K562 (cell line): ENCODE data around the gene NUDT2. TPM values are rescaled to one million over a fixed set of nuclear protein-coding genes. Genes with fewer than 3 reads are reported as not detected.

ENCODE experiments used
- ATF1 ChIP-seq, 2 experiments: fragments of 450-650 bp in 1 of 2; IDR thresholded peaks; 2 replicates each; pipeline ENCODE4 v1.6.1; 2016; ENCODE audit warnings: missing compliant biosample characterization in 1 of 2, missing genetic modification characterization in 1 of 2
- ETV6 ChIP-seq, 3 experiments: fragments of 150-350 bp in 1 of 3; sonication (generic) in 1 of 3; formaldehyde crosslinking in 1 of 3; IDR thresholded peaks; 2 replicates each; pipeline versions ENCODE4 v1.6.1 to v1.8.0; 2014 to 2022; ENCODE audit warnings: borderline replicate concordance in 2 of 3, low read depth in 2 of 3, antibody characterized with exemption in 1 of 3, low read length in 1 of 3, mild to moderate bottlenecking in 1 of 3, missing genetic modification reagents in 1 of 3
- FOXA1 ChIP-seq: fragments of 450-650 bp; IDR thresholded peaks from 2 replicates; pipeline ENCODE4 v1.6.1; 2016; ENCODE audit warnings: mild to moderate bottlenecking, borderline replicate concordance
- FOXA3 ChIP-seq, 2 experiments: fragments of 450-650 bp in 1 of 2; sonication (generic) in 1 of 2; formaldehyde crosslinking; IDR thresholded peaks in 1 of 2; conservative IDR thresholded peaks in 1 of 2; 2 replicates each; pipeline versions ENCODE4 v1.4.0 to v1.8.0; 2020 to 2022; ENCODE audit warnings: mild to moderate bottlenecking in 2 of 2, missing genetic modification reagents in 1 of 2
- FOXK2 ChIP-seq, 2 experiments: fragments of 450-650 bp; IDR thresholded peaks in 1 of 2; conservative IDR thresholded peaks in 1 of 2; 2 replicates each; pipeline ENCODE4 v1.6.1; 2016; ENCODE audit warnings: low read depth in 2 of 2, mild to moderate bottlenecking in 1 of 2
- GATA2 ChIP-seq: sonication (generic); formaldehyde crosslinking; IDR thresholded peaks from 2 replicates; pipeline ENCODE4 v1.4.0; 2020; ENCODE audit warnings: mild to moderate bottlenecking, missing genetic modification reagents
- L3MBTL2 ChIP-seq: fragments of 450-650 bp; IDR thresholded peaks from 2 replicates; pipeline ENCODE4 v1.6.1; 2016; ENCODE audit warnings: mild to moderate bottlenecking, moderate library complexity
- MAZ ChIP-seq, 2 experiments: fragments of 450-650 bp in 1 of 2; sonication (generic) in 1 of 2; formaldehyde crosslinking; IDR thresholded peaks in 1 of 2; conservative IDR thresholded peaks in 1 of 2; 2 replicates each; pipeline versions ENCODE4 v1.4.0 to v1.5.0; 2020; ENCODE audit warnings: mild to moderate bottlenecking in 1 of 2, missing genetic modification reagents in 1 of 2
- NCOA1 ChIP-seq: fragments of 450-650 bp; IDR thresholded peaks from 2 replicates; pipeline ENCODE4 v1.6.1; 2016; ENCODE audit warnings: low read depth
- NFIC ChIP-seq: fragments of 450-650 bp; IDR thresholded peaks from 2 replicates; pipeline ENCODE4 v1.6.1; 2017; ENCODE audit warnings: mild to moderate bottlenecking, inconsistent platforms
- NFYB ChIP-seq: IDR thresholded peaks from 2 replicates; pipeline ENCODE4 v1.6.1; 2011; ENCODE audit warnings: mild to moderate bottlenecking, moderate library complexity; ENCODE audit not compliant: insufficient read length; ENCODE audit errors: extremely low read depth
- POLR2B ChIP-seq: fragments of 450-650 bp; IDR thresholded peaks from 2 replicates; pipeline ENCODE4 v1.6.1; 2018; ENCODE audit warnings: low read depth; ENCODE audit not compliant: partially characterized antibody
- RBBP5 ChIP-seq: fragments of 200-600 bp; sonication (generic); IDR thresholded peaks from 2 replicates; pipeline ENCODE4 v1.6.1; 2012; ENCODE audit warnings: borderline replicate concordance, mild to moderate bottlenecking, low read length, control low read depth, inconsistent platforms; ENCODE audit not compliant: insufficient read depth, poor library complexity, severe bottlenecking
- SP1 ChIP-seq: sonication (generic); formaldehyde crosslinking; IDR thresholded peaks from 2 replicates; pipeline ENCODE4 v1.8.1; 2022; ENCODE audit warnings: mild to moderate bottlenecking, missing genetic modification reagents
- ZNF165 ChIP-seq: fragments of 250-450 bp; sonication (Bioruptor Pico); IDR thresholded peaks from 2 replicates; pipeline ENCODE4 v1.4.0; 2020; ENCODE audit warnings: borderline replicate concordance
- polyA plus RNA-seq, 8 experiments: library from polyadenylated mRNA; depleted of rRNA in 4 of 8; stranded (reverse) in 5 of 8; unstranded in 3 of 8; fragments of >200 nt; fragmentation: Nextera tagmentation in 2 of 8; fragmentation: Illumina TruSeq in 1 of 8; extraction: Ambion mirVana in 2 of 8; extraction: Trizol in 1 of 8; gene quantifications; 2 replicates each; pipeline versions ENCODE4 v1.2.1 to v1.2.3, GENCODE V29; 2011 to 2014; ENCODE audit warnings: inconsistent platforms in 1 of 8, missing spikeins in 1 of 8
- total RNA-seq, 7 experiments: library from RNA; depleted of rRNA in 6 of 7; stranded (reverse); fragments of >200 nt in 6 of 7; fragmentation: Illumina TruSeq in 2 of 7; extraction: Trizol in 2 of 7; gene quantifications; 2 replicates each; pipeline versions ENCODE4 v1.2.1 to v1.2.3, GENCODE V29; 2011 to 2021; ENCODE audit warnings: low replicate concordance in 1 of 7
- TF ChIP-seq, protein P1 (sequence below), 2 experiments: fragments of 250-450 bp in 1 of 2; fragments of 450-650 bp in 1 of 2; sonication (Bioruptor Pico) in 1 of 2; IDR thresholded peaks; 2 replicates each; pipeline versions ENCODE4 v1.6.1 to v1.8.0; 2016 to 2021; ENCODE audit warnings: mild to moderate bottlenecking in 2 of 2, moderate library complexity in 2 of 2, missing compliant biosample characterization in 1 of 2, missing genetic modification characterization in 1 of 2
- TF ChIP-seq, protein P2 (sequence below): fragments of 150-350 bp; IDR thresholded peaks from 2 replicates; pipeline ENCODE4 v1.6.1; 2014; ENCODE audit warnings: low read depth, mild to moderate bottlenecking, low read length, borderline replicate concordance
- TF ChIP-seq, protein P3 (sequence below): fragments of 450-650 bp; IDR thresholded peaks from 2 replicates; pipeline ENCODE4 v1.6.1; 2016; ENCODE audit warnings: antibody characterized with exemption

The NUDT2 gene
- total and polyA plus RNA-seq, 9 of the 15 experiments (the other 6 are each of a cell fraction or from before 2014, with no cell fraction given) = 11.5 to 28.1 (median 19.0) TPM

DNA sequence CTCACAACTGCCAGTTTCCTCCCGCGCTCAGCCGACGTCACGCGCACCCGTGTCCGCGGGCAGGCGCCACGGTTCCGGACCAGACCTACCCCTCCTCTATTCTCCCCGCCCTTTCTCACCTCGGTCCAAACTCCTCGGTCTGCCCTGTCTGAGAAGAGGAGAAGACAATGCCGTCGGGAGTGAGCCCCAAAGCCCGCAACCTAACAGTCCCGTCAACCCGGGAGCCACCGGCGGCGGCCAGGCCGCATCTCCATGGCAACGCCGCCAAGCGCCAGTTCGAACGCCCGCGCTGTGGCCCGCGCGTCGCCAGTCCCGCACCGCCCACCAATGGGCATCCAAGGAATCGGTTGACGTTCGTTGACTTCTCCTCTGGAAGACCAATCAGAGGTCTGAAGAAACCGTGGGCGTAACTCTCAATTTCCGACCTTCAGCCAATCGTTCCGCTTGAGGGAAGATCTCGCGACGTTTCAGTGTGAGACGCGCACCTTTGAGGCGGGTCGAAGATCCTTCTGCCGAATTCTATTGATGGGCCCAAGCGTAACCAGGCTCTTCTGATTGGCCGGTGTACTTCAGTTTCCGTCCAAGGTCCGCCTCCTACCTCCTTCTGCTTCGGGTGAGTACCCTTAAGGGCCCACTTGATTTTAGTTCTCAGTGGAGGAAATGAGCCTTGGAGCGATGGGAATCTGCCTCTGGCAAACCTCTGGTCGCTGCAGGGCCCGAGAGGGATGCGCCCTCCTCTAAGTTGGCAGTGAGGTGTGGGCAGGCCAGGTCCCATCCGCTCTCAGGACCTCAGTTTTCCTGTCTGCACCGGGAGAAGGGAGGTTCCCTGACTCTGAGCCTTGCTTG lies at the start of gene NUDT2, which contains the start of gene KIF24 (continued):
- peak; percentile 12 for TF ChIP-seq NFIC
- TF ChIP-seq FOXA3 (CRISPR knock-in tag; conservative IDR thresholded peaks at IDR 0.05 in 1 of 2, IDR thresholded peaks at IDR 0.05 in 1 of 2) = no peak
- TF ChIP-seq NFYB = peak; percentile 97
- TF ChIP-seq, protein P1, sequence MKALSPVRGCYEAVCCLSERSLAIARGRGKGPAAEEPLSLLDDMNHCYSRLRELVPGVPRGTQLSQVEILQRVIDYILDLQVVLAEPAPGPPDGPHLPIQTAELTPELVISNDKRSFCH (CRISPR knock-in tag; IDR thresholded peaks at IDR 0.05) = no peak
- TF ChIP-seq, protein P1 (tag; IDR thresholded peaks at IDR 0.05) = no peak
- TF ChIP-seq NCOA1 = no peak
- no peak for TF ChIP-seq ATF1 (CRISPR knock-in tag; IDR thresholded peaks at IDR 0.05)
- peak; percentile 97 for TF ChIP-seq ATF1 (tag; IDR thresholded peaks at IDR 0.05)
- TF ChIP-seq GATA2 (CRISPR knock-in tag) = no peak
- peak in 1 of 2 experiments; percentile 83; a peak in 1 of 4 replicates for TF ChIP-seq ETV6 (IDR thresholded peaks at IDR 0.05; ENCODE audit: borderline replicate concordance in 1 of 2, low read depth in 2 of 2, low read length in 1 of 2)
- no peak for TF ChIP-seq ETV6 (CRISPR knock-in tag; IDR thresholded peaks at IDR 0.05; ENCODE audit: borderline replicate concordance)
- TF ChIP-seq RBBP5 = peak; percentile 56
- TF ChIP-seq MAZ (CRISPR knock-in tag; conservative IDR thresholded peaks at IDR 0.05 in 1 of 2, IDR thresholded peaks at IDR 0.05 in 1 of 2) = peak in 1 of 2 experiments; percentile 26; a peak in 2 of 4 replicates
- peak; percentile 72; the same call in 1 of the 2 replicates for TF ChIP-seq SP1 (CRISPR knock-in tag)
- TF ChIP-seq FOXA1 = no peak
- TF ChIP-seq ZNF165 (CRISPR knock-in tag) = no peak
- TF ChIP-seq, protein P2, sequence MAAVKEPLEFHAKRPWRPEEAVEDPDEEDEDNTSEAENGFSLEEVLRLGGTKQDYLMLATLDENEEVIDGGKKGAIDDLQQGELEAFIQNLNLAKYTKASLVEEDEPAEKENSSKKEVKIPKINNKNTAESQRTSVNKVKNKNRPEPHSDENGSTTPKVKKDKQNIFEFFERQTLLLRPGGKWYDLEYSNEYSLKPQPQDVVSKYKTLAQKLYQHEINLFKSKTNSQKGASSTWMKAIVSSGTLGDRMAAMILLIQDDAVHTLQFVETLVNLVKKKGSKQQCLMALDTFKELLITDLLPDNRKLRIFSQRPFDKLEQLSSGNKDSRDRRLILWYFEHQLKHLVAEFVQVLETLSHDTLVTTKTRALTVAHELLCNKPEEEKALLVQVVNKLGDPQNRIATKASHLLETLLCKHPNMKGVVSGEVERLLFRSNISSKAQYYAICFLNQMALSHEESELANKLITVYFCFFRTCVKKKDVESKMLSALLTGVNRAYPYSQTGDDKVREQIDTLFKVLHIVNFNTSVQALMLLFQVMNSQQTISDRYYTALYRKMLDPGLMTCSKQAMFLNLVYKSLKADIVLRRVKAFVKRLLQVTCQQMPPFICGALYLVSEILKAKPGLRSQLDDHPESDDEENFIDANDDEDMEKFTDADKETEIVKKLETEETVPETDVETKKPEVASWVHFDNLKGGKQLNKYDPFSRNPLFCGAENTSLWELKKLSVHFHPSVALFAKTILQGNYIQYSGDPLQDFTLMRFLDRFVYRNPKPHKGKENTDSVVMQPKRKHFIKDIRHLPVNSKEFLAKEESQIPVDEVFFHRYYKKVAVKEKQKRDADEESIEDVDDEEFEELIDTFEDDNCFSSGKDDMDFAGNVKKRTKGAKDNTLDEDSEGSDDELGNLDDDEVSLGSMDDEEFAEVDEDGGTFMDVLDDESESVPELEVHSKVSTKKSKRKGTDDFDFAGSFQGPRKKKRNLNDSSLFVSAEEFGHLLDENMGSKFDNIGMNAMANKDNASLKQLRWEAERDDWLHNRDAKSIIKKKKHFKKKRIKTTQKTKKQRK = peak; percentile 64; the same call in 1 of the 2 replicates
- TF ChIP-seq L3MBTL2 = peak; percentile 76
- TF ChIP-seq, protein P3, sequence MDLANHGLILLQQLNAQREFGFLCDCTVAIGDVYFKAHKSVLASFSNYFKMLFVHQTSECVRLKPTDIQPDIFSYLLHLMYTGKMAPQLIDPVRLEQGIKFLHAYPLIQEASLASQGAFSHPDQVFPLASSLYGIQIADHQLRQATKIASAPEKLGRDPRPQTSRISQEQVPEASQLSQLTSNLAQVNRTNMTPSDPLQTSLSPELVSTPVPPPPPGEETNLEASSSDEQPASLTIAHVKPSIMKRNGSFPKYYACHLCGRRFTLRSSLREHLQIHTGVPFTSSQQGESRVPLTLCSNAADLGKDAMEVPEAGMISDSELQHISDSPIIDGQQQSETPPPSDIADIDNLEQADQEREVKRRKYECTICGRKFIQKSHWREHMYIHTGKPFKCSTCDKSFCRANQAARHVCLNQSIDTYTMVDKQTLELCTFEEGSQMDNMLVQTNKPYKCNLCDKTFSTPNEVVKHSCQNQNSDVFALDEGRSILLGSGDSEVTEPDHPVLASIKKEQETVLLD = peak; percentile 56; the same call in 1 of the 2 replicates
- 0 out of 4 replicates have a peak, but pooled peaks of 1 of the 2 experiments have one; percentile 19 for TF ChIP-seq FOXK2 (conservative IDR thresholded peaks at IDR 0.05 in 1 of 2, IDR thresholded peaks at IDR 0.05 in 1 of 2; ENCODE audit: low read depth in 2 of 2)
- peak; percentile 65 for TF ChIP-seq POLR2B
